Colonic mucosa (tissue), 4 donors: ENCODE measurements around the gene NDRG3. TPM values are rescaled to one million over a fixed set of nuclear protein-coding genes. Genes with fewer than 3 reads are reported as not detected.

Experiments used
- DNase-seq: peaks from one replicate; pipeline ENCODE4 v3.0.0-alpha.2; 2020
- H3K27ac ChIP-seq: fragments of 200-600 bp; one replicate; pipeline ENCODE4 v1.8.0; 2021
- H3K27me3 ChIP-seq: fragments of 200-600 bp; one replicate; pipeline ENCODE4 v1.8.0; 2021
- H3K36me3 ChIP-seq: fragments of 200-600 bp; one replicate; pipeline ENCODE4 v1.8.0; 2021
- H3K4me1 ChIP-seq: fragments of 200-600 bp; one replicate; pipeline ENCODE4 v1.8.0; 2021; ENCODE audit warnings: mild to moderate bottlenecking
- H3K4me3 ChIP-seq: fragments of 200-600 bp; one replicate; pipeline ENCODE4 v1.8.0; 2021
- H3K9ac ChIP-seq, 2 donors: one replicate each; pipeline ENCODE4 v1.7.0; 2013; ENCODE audit warnings: control low read depth in 2 of 2, low read depth in 2 of 2, low read length in 2 of 2
- H3K9me3 ChIP-seq: fragments of 200-600 bp; one replicate; pipeline ENCODE4 v1.8.0; 2021
- CTCF ChIP-seq: fragments of 200-600 bp; IDR thresholded peaks from one replicate; pipeline ENCODE4 v1.8.0; 2022; ENCODE audit warnings: antibody characterized with exemption, mild to moderate bottlenecking
- intact Hi-C: fragments of 100-400 bp; cut with DNase I; formaldehyde crosslinking; loops from one replicate; pipeline ENCODE4 v1.14.1; 2022
- total RNA-seq, 2 donors: library from RNA; stranded (reverse); fragmentation: NEBNext Ultra II Directional in 1 of 2; extraction: Animal tissue kit (Norgen Biotek cat#: 25700) in 1 of 2; gene quantifications; one replicate each; pipeline ENCODE4 v1.2.1, GENCODE V29; 2021
- donor health status: healthy.
- donor health status: DM: no; HTN: no; CAD: no.
- donor health status: DM: no; HTN: no; CAD: no.

The NDRG3 gene
- total RNA-seq, 2 donors from 2014 or later = 30.0 to 32.0 TPM

GRCh38 chr20:36737183-36737499 is 8.7 kb downstream of the NDRG3 start:
- TF ChIP-seq CTCF = no peak
- no peak overlapping the region for H3K4me3 ChIP-seq

GRCh38 chr20:36736451-36737182 is 9.3 kb downstream of the NDRG3 start:
- no peaks in the 10 kb centered on the region for H3K27me3 ChIP-seq
- H3K27ac ChIP-seq = no peak overlapping the region
- H3K9ac ChIP-seq = no peak overlapping the region
- no peak for TF ChIP-seq CTCF
- H3K36me3 ChIP-seq = no peaks in the 10 kb centered on the region
- no peak for DNase-seq
- H3K9me3 ChIP-seq = no peaks in the 10 kb centered on the region
- no peak overlapping the region for H3K4me3 ChIP-seq
- H3K4me1 ChIP-seq = no peaks in the 10 kb centered on the region
- intact Hi-C loops = no loop called here

More at GRCh38 chr20:36737183-36737499, 8.7 kb downstream of the NDRG3 start:
- H3K27ac ChIP-seq = no peak overlapping the region
- H3K36me3 ChIP-seq = no peaks in the 10 kb centered on the region
- H3K4me1 ChIP-seq = no peaks in the 10 kb centered on the region
- no peak for DNase-seq
- H3K27me3 ChIP-seq = no peaks in the 10 kb centered on the region
- intact Hi-C loops = no loop called here
- H3K9me3 ChIP-seq = no peaks in the 10 kb centered on the region
- H3K9ac ChIP-seq = no peak overlapping the region

- H3K4me1 ChIP-seq = no peaks in the 10 kb centered on the region
- intact Hi-C loops = no loop called here
- H3K9me3 ChIP-seq = no peaks in the 10 kb centered on the region
- H3K36me3 ChIP-seq = no peaks in the 10 kb centered on the region
- H3K27me3 ChIP-seq = no peaks in the 10 kb centered on the region
- H3K27ac ChIP-seq = no peak overlapping the region
- no peak overlapping the region for H3K9ac ChIP-seq
- H3K4me3 ChIP-seq = no peak overlapping the region
- DNase-seq = no peak
- TF ChIP-seq CTCF = no peak
Observed at GRCh38 chr20:36732456-36732855, 13.4 kb downstream of the NDRG3 start.

- intact Hi-C loops = no loop called here
Observed at GRCh38 chr20:36728986-36729385, 16.9 kb downstream of the NDRG3 start.

GRCh38 chr20:36726168-36726567 is 19.7 kb downstream of the NDRG3 start:
- H3K9me3 ChIP-seq = no peaks in the 10 kb centered on the region
- TF ChIP-seq CTCF = no peak
- H3K9ac ChIP-seq = no peak overlapping the region
- no peaks in the 10 kb centered on the region for H3K4me1 ChIP-seq
- H3K27ac ChIP-seq = no peak overlapping the region
- DNase-seq = no peak
- no peak overlapping the region for H3K4me3 ChIP-seq
- no peaks in the 10 kb centered on the region for H3K27me3 ChIP-seq
- no peaks in the 10 kb centered on the region for H3K36me3 ChIP-seq
- intact Hi-C loops = no loop called here

More at GRCh38 chr20:36728986-36729385, 16.9 kb downstream of the NDRG3 start:
- Histone ChIP-seq H3K4me3 (no peak overlapping the region), H3K9ac (no peak overlapping the region), H3K4me1 (no peaks in the 10 kb centered on the region), H3K27ac (no peak overlapping the region), H3K36me3 (no peaks in the 10 kb centered on the region), H3K9me3 (no peaks in the 10 kb centered on the region), H3K27me3 (no peaks in the 10 kb centered on the region)
- DNase-seq = no peak
- TF ChIP-seq CTCF = no peak
